Natural killer cell treated with Interleukin-12 subunit alpha and Interleukin-12 subunit beta and Interleukin-15 and Interleukin-18, amount 100 ng/mL, for 72 hours (primary cell): ENCODE data around the gene CFAP100. TPM values are rescaled to one million over a fixed set of nuclear protein-coding genes. Genes with fewer than 3 reads are reported as not detected.

Experiments used
- ATAC-seq, 2 donors: fragments of 150-1000 bp; cut with Tn5 transposase in 1 of 2; sonication (Bioruptor Pico), chemical (Tn5 transposase) in 1 of 2; 2 replicates each; pipeline ENCODE4 v1.10.0; 2021
- DNase-seq: peaks from one replicate; pipeline ENCODE4 v3.0.0; 2022; ENCODE audit warnings: low spot score
- H3K27ac Mint-ChIP-seq, 2 donors: 1 replicate in 1 of 2; 2 replicates in 1 of 2; pipeline ENCODE4 v1.8.0; 2022; ENCODE audit warnings: mixed read lengths in 2 of 2, mild to moderate bottlenecking in 1 of 2, moderate library complexity in 1 of 2
- H3K27me3 Mint-ChIP-seq, 2 donors: 1 replicate in 1 of 2; 2 replicates in 1 of 2; pipeline ENCODE4 v1.8.0; 2022; ENCODE audit warnings: mixed read lengths in 2 of 2
- H3K36me3 Mint-ChIP-seq: one replicate; pipeline ENCODE4 v1.8.0; 2022; ENCODE audit warnings: mixed read lengths
- H3K4me1 Mint-ChIP-seq, 2 donors: 1 replicate in 1 of 2; 2 replicates in 1 of 2; pipeline ENCODE4 v1.8.0; 2022; ENCODE audit warnings: low read depth in 2 of 2, mixed read lengths in 2 of 2, mild to moderate bottlenecking in 1 of 2
- H3K4me3 Mint-ChIP-seq: one replicate; pipeline ENCODE4 v1.8.0; 2022; ENCODE audit warnings: mixed read lengths
- H3K9me3 Mint-ChIP-seq: 2 replicates; pipeline ENCODE4 v1.8.0; 2022; ENCODE audit warnings: mixed read lengths
- total RNA-seq, 2 donors: library from RNA; stranded (reverse); gene quantifications; one replicate each; pipeline ENCODE4 v1.2.3, GENCODE V29; 2022

The CFAP100 gene
- total RNA-seq, 2 donors from 2014 or later: not detected

GRCh38 chr3:126422121-126422520, 27.4 kb downstream of the CFAP100 start:
- Mint-ChIP-seq H3K27ac (no peak overlapping the region), H3K36me3 (peaks cover 7% of the 10 kb centered on the region), H3K27me3 (no peaks in the 10 kb centered on the region), H3K9me3 (peaks cover 3% of the 10 kb centered on the region), H3K4me1 (no peaks in the 10 kb centered on the region), H3K4me3 (no peak overlapping the region)
- DNase-seq (no peak), ATAC-seq (no peak)

GRCh38 chr3:126422571-126423091, 27.9 kb downstream of the CFAP100 start:
- Mint-ChIP-seq H3K27ac (no peak overlapping the region), H3K36me3 (peaks cover 7% of the 10 kb centered on the region), H3K4me1 (no peaks in the 10 kb centered on the region), H3K27me3 (no peaks in the 10 kb centered on the region), H3K9me3 (peaks cover 6% of the 10 kb centered on the region), H3K4me3 (no peak overlapping the region)
- no peak for ATAC-seq
- DNase-seq: no peak

- Mint-ChIP-seq H3K4me3 (no peak overlapping the region), H3K27me3 (no peaks in the 10 kb centered on the region), H3K9me3 (peaks cover 7% of the 10 kb centered on the region), H3K27ac (no peak overlapping the region), H3K36me3 (peaks cover 7% of the 10 kb centered on the region), H3K4me1 (no peaks in the 10 kb centered on the region)
- DNase-seq (no peak), ATAC-seq (peak in 1 of 2 donors; percentile 22)
Measured at GRCh38 chr3:126423191-126424038, 28.7 kb downstream of the CFAP100 start.

- peaks cover 7% of the 10 kb centered on the region for H3K9me3 Mint-ChIP-seq
- H3K4me3 Mint-ChIP-seq: no peak overlapping the region
Measured at GRCh38 chr3:126424039-126424717, 29.5 kb downstream of the CFAP100 start.

GRCh38 chr3:126424751-126425150, 30.0 kb downstream of the CFAP100 start:
- no peak overlapping the region for H3K27ac Mint-ChIP-seq
- no peaks in the 10 kb centered on the region for H3K27me3 Mint-ChIP-seq
- H3K36me3 Mint-ChIP-seq: peaks cover 7% of the 10 kb centered on the region
- no peak overlapping the region for H3K4me3 Mint-ChIP-seq
- DNase-seq (no peak), ATAC-seq (no peak)
- H3K4me1 Mint-ChIP-seq: no peaks in the 10 kb centered on the region
- peaks cover 7% of the 10 kb centered on the region for H3K9me3 Mint-ChIP-seq

More at GRCh38 chr3:126424039-126424717, 29.5 kb downstream of the CFAP100 start:
- Mint-ChIP-seq H3K27me3 (no peaks in the 10 kb centered on the region), H3K27ac (no peak overlapping the region), H3K4me1 (no peaks in the 10 kb centered on the region), H3K36me3 (peaks cover 7% of the 10 kb centered on the region)
- ATAC-seq: no peak
- no peak for DNase-seq

- Mint-ChIP-seq H3K4me1 (no peaks in the 10 kb centered on the region), H3K27ac (no peak overlapping the region), H3K36me3 (no peaks in the 10 kb centered on the region), H3K27me3 (no peaks in the 10 kb centered on the region), H3K9me3 (peaks cover 4% of the 10 kb centered on the region), H3K4me3 (no peak overlapping the region)
- DNase-seq: no peak
- no peak for ATAC-seq
Measured at GRCh38 chr3:126431103-126431534, 36.4 kb downstream of the CFAP100 start.

- peaks cover 2% of the 10 kb centered on the region for H3K9me3 Mint-ChIP-seq
- ATAC-seq (no peak), DNase-seq (no peak)
- H3K36me3 Mint-ChIP-seq: peaks cover 4% of the 10 kb centered on the region
- no peaks in the 10 kb centered on the region for H3K27me3 Mint-ChIP-seq
- no peak overlapping the region for H3K4me3 Mint-ChIP-seq
- H3K27ac Mint-ChIP-seq: no peak overlapping the region
- H3K4me1 Mint-ChIP-seq: no peaks in the 10 kb centered on the region
Measured at GRCh38 chr3:126432361-126433104, 37.8 kb downstream of the CFAP100 start.

- Mint-ChIP-seq H3K9me3 (no peaks in the 10 kb centered on the region), H3K4me1 (no peaks in the 10 kb centered on the region), H3K27me3 (no peaks in the 10 kb centered on the region), H3K4me3 (no peak overlapping the region), H3K36me3 (peaks cover 6% of the 10 kb centered on the region), H3K27ac (no peak overlapping the region)
- ATAC-seq (no peak), DNase-seq (no peak)
Measured at GRCh38 chr3:126433105-126433430, 38.4 kb downstream of the CFAP100 start.

- Mint-ChIP-seq H3K36me3 (peaks cover 6% of the 10 kb centered on the region), H3K27me3 (no peaks in the 10 kb centered on the region), H3K27ac (no peak overlapping the region), H3K9me3 (no peaks in the 10 kb centered on the region), H3K4me3 (no peak overlapping the region), H3K4me1 (no peaks in the 10 kb centered on the region)
- DNase-seq (no peak), ATAC-seq (peak in 1 of 2 donors; percentile 28)
Measured at GRCh38 chr3:126433496-126434263, 39.0 kb downstream of the CFAP100 start.

- Mint-ChIP-seq H3K27ac (no peak overlapping the region), H3K9me3 (no peaks in the 10 kb centered on the region), H3K4me1 (no peaks in the 10 kb centered on the region), H3K36me3 (peaks cover 6% of the 10 kb centered on the region), H3K4me3 (no peak overlapping the region), H3K27me3 (no peaks in the 10 kb centered on the region)
- ATAC-seq: no peak
- no peak for DNase-seq
Measured at GRCh38 chr3:126434264-126434590, 39.5 kb downstream of the CFAP100 start.

GRCh38 chr3:126434931-126435411, 40.3 kb downstream of the CFAP100 start:
- Mint-ChIP-seq H3K4me3 (no peak overlapping the region), H3K36me3 (peaks cover 6% of the 10 kb centered on the region), H3K4me1 (no peaks in the 10 kb centered on the region), H3K9me3 (no peaks in the 10 kb centered on the region), H3K27ac (no peak overlapping the region), H3K27me3 (no peaks in the 10 kb centered on the region)
- DNase-seq (no peak), ATAC-seq (no peak)

GRCh38 chr3:126435456-126436315, 41.0 kb downstream of the CFAP100 start:
- Mint-ChIP-seq H3K4me3 (no peak overlapping the region), H3K27me3 (no peaks in the 10 kb centered on the region), H3K36me3 (peaks cover 6% of the 10 kb centered on the region), H3K27ac (no peak overlapping the region), H3K4me1 (no peaks in the 10 kb centered on the region), H3K9me3 (no peaks in the 10 kb centered on the region)
- ATAC-seq (peak in 1 of 2 donors; percentile 33), DNase-seq (no peak)
